GM08714 (cell line): ENCODE data around the gene MAP4K1.
A peak's percentile ranks its signal among the peaks of the same experiment; 100 is the strongest.
"Not testable (repeated sequence)": the region's sequence is repeated elsewhere in the genome, so short reads cannot be mapped to it uniquely, and the experiment has no call there.

Source experiments
- H3K4me3 ChIP-seq: fragments of 200-500 bp; sonication (Bioruptor generic); 2 replicates; pipeline ENCODE4 v1.5.1; 2014; ENCODE audit warnings: mild to moderate bottlenecking, low read length, inconsistent platforms
- ZNF274 ChIP-seq: IDR thresholded peaks from 2 replicates; pipeline ENCODE4 v1.6.1; 2012; ENCODE audit warnings: mild to moderate bottlenecking, low read depth, low read length

Gene MAP4K1

GRCh38 chr19:38647368-38647965 is 29.7 kb upstream of the MAP4K1 start, which contains the start of gene ACTN4:
Gene ACTN4 (plus strand): TSS chr19:38647649. CDS start chr19:38647746, 97 bp downstream.
- H3K4me3 ChIP-seq = peak within 1 kb of the TSS; percentile 88
- TF ChIP-seq ZNF274 = no peak

DNA sequence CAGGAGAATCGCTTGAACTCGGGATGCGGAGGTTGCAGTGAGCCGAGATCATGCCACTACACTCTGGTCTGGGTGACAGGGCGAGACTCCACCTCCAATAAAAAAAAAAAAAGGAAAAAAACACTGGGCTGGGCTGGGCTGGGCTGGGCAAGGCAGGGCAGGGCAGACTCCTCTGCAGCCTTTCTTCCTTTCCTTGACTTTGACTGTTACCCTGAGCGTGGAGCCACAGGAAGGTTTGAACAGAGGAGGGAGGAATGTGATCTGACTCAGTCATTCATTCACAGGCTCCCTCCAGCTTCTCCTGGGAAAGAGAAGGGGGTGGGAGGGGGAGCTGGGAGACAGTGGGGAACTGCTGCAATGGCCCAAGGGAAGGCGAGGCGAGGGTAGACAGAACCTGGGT is 27.0 kb upstream of the MAP4K1 start:
- no peak for TF ChIP-seq ZNF274
- no peak overlapping the region for H3K4me3 ChIP-seq

DNA sequence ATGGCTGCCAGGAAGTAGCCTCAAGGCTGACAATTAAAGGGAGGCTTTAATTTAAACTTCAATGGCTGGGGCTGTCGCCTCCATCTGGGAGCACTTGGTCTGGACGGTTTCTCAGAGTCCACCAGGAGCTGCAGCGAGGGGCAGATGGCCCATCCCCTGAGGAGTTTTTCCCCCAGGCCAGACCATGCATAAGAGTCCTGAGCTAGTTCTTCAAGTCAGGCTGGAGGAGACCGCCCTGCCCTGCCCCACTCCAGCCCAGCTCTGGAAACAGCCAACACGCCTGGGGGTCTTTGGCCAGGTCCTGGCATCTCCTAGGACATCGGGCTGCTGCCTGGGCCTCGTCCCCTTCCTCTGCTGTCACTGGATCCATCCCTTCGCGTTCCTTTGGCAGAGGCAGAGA is 24.4 kb upstream of the MAP4K1 start:
- no peak for TF ChIP-seq ZNF274
- H3K4me3 ChIP-seq = no peak overlapping the region

DNA sequence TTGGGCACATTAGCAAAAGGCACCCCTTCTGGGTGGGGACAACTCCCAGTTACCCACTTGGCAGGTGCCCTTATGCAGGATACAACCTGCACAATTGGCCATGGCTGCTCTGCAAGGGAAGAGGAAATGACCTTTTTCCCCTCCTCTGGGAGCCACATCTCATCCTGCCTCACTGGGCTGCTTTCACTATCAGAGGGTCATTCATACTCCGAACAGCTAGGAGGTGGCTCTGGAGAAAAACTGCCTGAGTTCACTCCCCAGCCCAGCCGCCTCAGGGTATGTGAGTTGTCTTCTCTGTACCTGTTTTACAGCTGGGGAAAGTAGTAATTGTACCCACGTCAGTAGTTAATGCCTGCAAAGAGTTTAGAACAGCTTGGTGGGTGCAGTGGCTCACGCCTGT is 22.6 kb upstream of the MAP4K1 start:
- H3K4me3 ChIP-seq = no peak overlapping the region
- no peak for TF ChIP-seq ZNF274

DNA sequence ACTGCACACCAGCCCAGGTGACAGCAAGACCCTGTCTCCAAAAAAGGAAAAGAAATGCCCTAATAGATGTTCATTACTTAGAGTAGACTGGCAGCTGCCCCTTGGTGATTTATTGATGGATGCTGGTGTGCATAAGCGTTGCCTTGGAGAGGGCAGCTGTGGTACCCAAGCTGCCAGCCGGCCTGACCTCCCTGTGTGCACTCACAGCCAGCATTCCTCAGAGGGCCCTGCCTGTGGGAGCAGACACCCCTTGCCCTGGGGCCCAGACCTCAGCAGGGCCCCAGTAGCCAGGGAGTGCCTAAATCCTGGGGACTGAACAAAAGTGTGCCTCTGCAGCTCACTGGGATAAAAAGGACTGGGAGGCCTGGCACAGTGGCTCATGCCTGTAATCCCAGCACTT is 21.9 kb upstream of the MAP4K1 start:
- H3K4me3 ChIP-seq = no peak overlapping the region
- TF ChIP-seq ZNF274 = no peak

DNA sequence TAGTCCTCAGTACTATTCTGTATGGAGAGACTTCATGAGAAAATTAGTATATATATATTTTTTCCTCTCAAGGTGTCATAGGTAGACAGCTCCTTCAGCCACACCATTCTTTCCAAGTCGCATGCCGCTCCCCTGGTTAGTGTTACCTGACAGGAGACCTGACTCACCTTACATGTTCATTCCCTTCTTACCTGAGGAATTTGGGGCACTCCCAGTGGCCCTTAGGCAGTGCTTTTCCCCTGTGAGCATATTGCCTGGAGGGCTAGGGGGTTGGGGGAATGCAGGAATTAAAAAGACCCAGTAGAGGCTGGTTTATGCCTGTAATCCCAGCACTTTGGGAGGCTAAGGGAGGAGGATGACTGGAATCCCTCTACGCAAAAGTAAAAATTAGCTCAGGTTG is 20.7 kb upstream of the MAP4K1 start:
- no peak overlapping the region for H3K4me3 ChIP-seq
- TF ChIP-seq ZNF274 = no peak

GRCh38 chr19:38635483-38636399 is 18.0 kb upstream of the MAP4K1 start:
- H3K4me3 ChIP-seq = no peak overlapping the region
- no peak for TF ChIP-seq ZNF274

GRCh38 chr19:38634757-38635482 is 17.2 kb upstream of the MAP4K1 start:
- H3K4me3 ChIP-seq = no peak overlapping the region
- no peak for TF ChIP-seq ZNF274

DNA sequence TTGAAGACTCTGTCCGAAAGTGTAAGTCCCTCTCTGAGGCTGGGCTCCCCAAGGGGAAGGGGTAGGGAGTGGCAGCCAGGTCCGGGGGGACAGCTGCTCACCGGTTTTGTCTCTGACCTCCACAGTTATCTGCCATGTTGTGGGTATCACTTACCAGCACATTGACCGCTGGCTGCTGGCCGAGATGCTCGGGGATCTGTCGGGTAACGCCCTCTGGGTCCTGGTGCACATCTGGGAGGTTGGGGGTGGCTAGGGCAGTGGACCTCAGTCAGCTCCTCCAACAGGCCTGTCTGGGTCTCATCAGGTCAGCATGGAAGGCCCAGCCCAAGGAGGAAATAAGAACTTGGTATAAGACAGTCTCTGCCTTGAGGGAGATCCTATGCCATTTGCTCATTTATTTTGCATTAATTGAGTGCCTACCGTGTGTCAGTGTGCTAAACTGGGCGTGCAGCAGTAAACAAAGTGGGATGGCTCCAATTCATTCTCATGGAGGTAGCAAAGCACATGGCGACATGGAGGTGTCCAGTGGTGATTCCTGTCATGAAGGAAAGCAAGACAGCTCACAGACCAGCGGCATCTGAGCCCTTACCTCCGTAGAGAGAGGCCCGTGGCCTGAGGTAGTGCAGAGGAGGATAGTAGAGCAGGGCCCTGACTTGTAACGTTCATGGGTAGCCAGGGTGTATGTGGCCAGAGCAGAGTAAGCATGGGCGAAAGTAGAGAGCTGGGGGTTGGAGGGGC is 14.9 kb upstream of the MAP4K1 start:
- H3K4me3 ChIP-seq = no peak overlapping the region
- no peak for TF ChIP-seq ZNF274

DNA sequence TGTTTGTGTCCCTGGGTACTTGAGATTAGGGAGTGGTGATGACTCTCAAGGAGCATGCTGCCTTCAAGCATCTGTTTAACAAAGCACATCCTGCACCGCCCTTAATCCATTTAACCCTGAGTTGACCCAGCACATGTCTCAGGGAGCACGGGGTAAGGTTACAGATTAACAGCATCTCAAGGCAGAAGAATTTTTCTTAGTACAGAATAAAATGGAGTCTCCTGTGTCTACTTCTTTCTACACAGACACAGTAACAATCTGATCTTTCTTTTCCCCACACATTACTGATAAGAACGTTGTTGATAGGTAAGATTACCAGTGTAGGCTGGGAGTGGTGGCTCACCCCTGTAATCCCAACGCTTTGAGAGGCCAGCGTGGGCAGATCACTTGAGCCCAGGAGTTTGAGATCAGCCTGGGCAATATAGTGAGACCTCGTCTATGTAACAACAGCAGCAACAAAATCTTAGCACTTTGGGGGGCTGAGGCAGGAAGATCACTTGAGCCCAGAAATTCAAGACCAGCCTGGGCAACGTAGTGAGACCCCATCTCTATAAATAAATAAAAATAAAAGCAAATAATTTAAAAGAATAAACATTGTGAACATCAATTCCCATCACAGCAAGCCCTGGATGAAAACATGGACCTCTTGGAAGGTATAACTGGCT is 14.2 kb upstream of the MAP4K1 start:
- not testable (repeated sequence) for H3K4me3 ChIP-seq

DNA sequence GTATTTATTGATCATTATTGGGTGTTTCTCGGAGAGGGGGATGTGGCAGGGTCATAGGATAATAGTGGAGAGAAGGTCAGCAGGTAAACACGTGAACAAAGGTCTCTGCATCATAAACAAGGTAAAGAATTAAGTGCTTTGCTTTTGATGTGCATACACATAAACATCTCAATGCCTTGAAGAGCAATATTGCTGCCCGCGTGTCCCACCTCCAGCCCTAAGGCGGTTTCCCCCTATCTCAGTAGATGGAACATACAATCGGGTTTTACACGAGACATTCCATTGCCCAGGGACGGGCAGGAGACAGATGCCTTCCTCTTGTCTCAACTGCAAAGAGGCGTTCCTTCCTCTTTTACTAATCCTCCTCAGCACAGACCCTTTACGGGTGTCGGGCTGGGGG is 13.5 kb upstream of the MAP4K1 start:
- H3K4me3 ChIP-seq = not testable (repeated sequence)

GRCh38 chr19:38629568-38629967 is 11.8 kb upstream of the MAP4K1 start:
- H3K4me3 ChIP-seq = no peak overlapping the region
- no peak for TF ChIP-seq ZNF274

GRCh38 chr19:38626401-38626800 is 8.6 kb upstream of the MAP4K1 start:
- TF ChIP-seq ZNF274 = no peak
- no peak overlapping the region for H3K4me3 ChIP-seq

DNA sequence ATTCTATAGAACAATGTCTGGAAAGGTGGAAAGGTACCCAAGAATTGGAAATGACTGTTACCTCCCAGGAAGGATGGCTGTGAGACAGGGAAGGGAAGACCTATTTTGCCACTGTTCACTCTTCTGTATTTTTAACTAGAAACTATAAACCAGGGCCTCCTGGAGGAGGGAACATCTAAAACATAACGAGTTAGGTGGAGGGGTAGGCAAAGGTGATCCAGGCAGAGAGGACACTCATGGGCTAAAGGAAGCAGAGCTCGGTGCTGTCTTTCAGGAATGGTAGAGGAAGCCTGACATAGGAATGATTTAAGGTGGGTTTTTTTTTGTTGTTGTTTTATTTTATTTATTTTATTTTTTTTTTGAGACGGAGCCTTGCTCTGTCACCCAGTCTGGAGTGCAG is 7.1 kb upstream of the MAP4K1 start:
- no peak for TF ChIP-seq ZNF274
- H3K4me3 ChIP-seq = no peak overlapping the region
